GM23338 (cell line): ENCODE results near the gene TLE2. TPM values are rescaled to one million over a fixed set of nuclear protein-coding genes. Genes with fewer than 3 reads are reported as not detected.

Experiments
- ATAC-seq: fragments of 200-7000 bp; cut with Tn5 transposase; 3 replicates; pipeline ENCODE4 v1.9.1; 2020
- DNase-seq: peaks from one replicate; pipeline ENCODE4 v3.0.0-alpha.2; 2015; ENCODE audit warnings: low spot score
- H2AFZ ChIP-seq: fragments of 200-600 bp; sonication (generic); 2 replicates; pipeline ENCODE4 v1.8.0; 2016; ENCODE audit warnings: antibody characterized with exemption, mild to moderate bottlenecking, moderate library complexity
- H3F3A ChIP-seq: fragments of 200-600 bp; sonication (generic); replicated peaks from 2 replicates; pipeline ENCODE4 v1.8.0; 2017; ENCODE audit warnings: antibody characterized with exemption, mixed run types, low read depth
- H3K27ac ChIP-seq: fragments of 200-600 bp; sonication (generic); 2 replicates; pipeline ENCODE4 v1.6.1; 2016; ENCODE audit warnings: low read depth
- H3K27me3 ChIP-seq: fragments of 200-600 bp; sonication (generic); 2 replicates; pipeline ENCODE4 v1.8.0; 2016; ENCODE audit warnings: mild to moderate bottlenecking, mixed run types, moderate library complexity; ENCODE audit not compliant: insufficient read depth
- H3K36me3 ChIP-seq: fragments of 200-600 bp; sonication (generic); 2 replicates; pipeline ENCODE4 v1.8.0; 2016; ENCODE audit warnings: mild to moderate bottlenecking; ENCODE audit not compliant: insufficient read depth
- H3K4me1 ChIP-seq: fragments of 200-600 bp; sonication (generic); 2 replicates; pipeline ENCODE4 v1.8.0; 2016; ENCODE audit warnings: mild to moderate bottlenecking, moderate library complexity; ENCODE audit not compliant: insufficient read depth
- H3K4me2 ChIP-seq: fragments of 200-600 bp; sonication (generic); 2 replicates; pipeline ENCODE4 v1.7.1; 2017; ENCODE audit warnings: mixed run types
- H3K4me3 ChIP-seq: fragments of 200-600 bp; sonication (generic); 2 replicates; pipeline ENCODE4 v1.6.1; 2016; ENCODE audit warnings: mixed run types
- H3K79me2 ChIP-seq: fragments of 200-600 bp; sonication (generic); replicated peaks from 2 replicates; pipeline ENCODE4 v1.8.0; 2017; ENCODE audit warnings: mild to moderate bottlenecking; ENCODE audit not compliant: insufficient read depth
- H3K9me2 ChIP-seq: fragments of 200-600 bp; sonication (generic); 2 replicates; pipeline ENCODE4 v1.8.0; 2017; ENCODE audit not compliant: insufficient read depth
- H4K20me1 ChIP-seq: fragments of 200-600 bp; sonication (generic); replicated peaks from 2 replicates; pipeline ENCODE4 v1.8.0; 2017; ENCODE audit warnings: mild to moderate bottlenecking; ENCODE audit not compliant: insufficient read depth
- H3K27ac Mint-ChIP-seq: 2 replicates; pipeline ENCODE4 v1.8.0; 2020; ENCODE audit warnings: inconsistent platforms, mild to moderate bottlenecking, moderate library complexity, mixed read lengths
- H3K27me3 Mint-ChIP-seq: 3 replicates; pipeline ENCODE4 v1.8.0; 2022; ENCODE audit warnings: low read depth, mild to moderate bottlenecking, moderate library complexity, mixed read lengths, inconsistent platforms; ENCODE audit not compliant: insufficient read depth, poor library complexity
- H3K36me3 Mint-ChIP-seq: 3 replicates; pipeline ENCODE4 v1.8.0; 2021; ENCODE audit warnings: low read depth, mild to moderate bottlenecking, inconsistent platforms, moderate library complexity, mixed read lengths
- H3K4me1 Mint-ChIP-seq: 3 replicates; pipeline ENCODE4 v1.8.0; 2020; ENCODE audit warnings: mild to moderate bottlenecking, inconsistent platforms, mixed read lengths
- H3K4me3 Mint-ChIP-seq: 3 replicates; pipeline ENCODE4 v1.8.0; 2021; ENCODE audit warnings: moderate library complexity, mild to moderate bottlenecking, inconsistent platforms, mixed read lengths
- H3K9me3 Mint-ChIP-seq: 3 replicates; pipeline ENCODE4 v1.8.0; 2020; ENCODE audit warnings: moderate library complexity, mild to moderate bottlenecking, inconsistent platforms, mixed read lengths
- CREB1 ChIP-seq: fragments of 250-450 bp; sonication (Bioruptor Pico); IDR thresholded peaks from 2 replicates; pipeline ENCODE4 v1.5.0; 2020; ENCODE audit warnings: low read depth, mild to moderate bottlenecking, moderate library complexity
- CTCF ChIP-seq, 2 experiments: fragments of 200-600 bp in 1 of 2; sonication (generic) in 1 of 2; conservative IDR thresholded peaks; 2 replicates each; pipeline versions ENCODE4 v1.5.1 to v1.6.1; 2016 to 2017; ENCODE audit warnings: antibody characterized with exemption in 2 of 2, low read depth in 2 of 2, mild to moderate bottlenecking in 2 of 2, moderate library complexity in 1 of 2
- ETS1 ChIP-seq: IDR thresholded peaks from 2 replicates; pipeline ENCODE4 v1.6.1; 2016; ENCODE audit warnings: antibody characterized with exemption
- EZH2phosphoT487 ChIP-seq: fragments of 200-600 bp; sonication (generic); IDR thresholded peaks from one replicate; pipeline ENCODE4 v1.8.1; 2018; ENCODE audit warnings: antibody characterized with exemption; ENCODE audit not compliant: unreplicated experiment
- JUNB ChIP-seq: IDR thresholded peaks from one replicate; pipeline ENCODE4 v1.6.1; 2016; ENCODE audit warnings: antibody characterized with exemption; ENCODE audit not compliant: unreplicated experiment
- POLR2AphosphoS5 ChIP-seq: IDR thresholded peaks from 2 replicates; pipeline ENCODE4 v1.6.1; 2016; ENCODE audit warnings: antibody characterized with exemption, low read depth
- STAT1 ChIP-seq: IDR thresholded peaks from one replicate; pipeline ENCODE4 v1.6.1; 2016; ENCODE audit warnings: antibody characterized with exemption; ENCODE audit not compliant: unreplicated experiment
- ZNF114 ChIP-seq: fragments of 250-450 bp; sonication (Bioruptor Pico); IDR thresholded peaks from 2 replicates; pipeline ENCODE4 v1.5.0; 2020; ENCODE audit warnings: mild to moderate bottlenecking, moderate library complexity
- ZNF331 ChIP-seq: fragments of 250-450 bp; sonication (Bioruptor Pico); IDR thresholded peaks from 2 replicates; pipeline ENCODE4 v1.5.0; 2020; ENCODE audit warnings: low read depth, mild to moderate bottlenecking, moderate library complexity
- ZNF462 ChIP-seq: fragments of 250-450 bp; sonication (Bioruptor Pico); IDR thresholded peaks from 2 replicates; pipeline ENCODE4 v1.5.0; 2020; ENCODE audit warnings: mild to moderate bottlenecking, moderate library complexity
- polyA plus RNA-seq: library from polyadenylated mRNA; unstranded; fragments of >200 nt; fragmentation: Nextera tagmentation; extraction: Ambion mirVana; gene quantifications from 2 replicates; pipeline ENCODE4 v1.2.1, GENCODE V29; 2016
- total RNA-seq: library from RNA; depleted of rRNA; stranded (reverse); fragments of >200 nt; shearing (Covaris generic); gene quantifications from 2 replicates; pipeline ENCODE4 v1.2.3, GENCODE V29; 2014

The TLE2 gene
- total and polyA plus RNA-seq, 2 experiments from 2014 or later, result 5.2 to 22.8 TPM

GRCh38 chr19:3008994-3009393 is 20.1 kb downstream of the TLE2 start:
- H3K79me2 ChIP-seq, result no peaks in the 10 kb centered on the region
- Mint-ChIP-seq H3K36me3 (no peaks in the 10 kb centered on the region; the same call in 2 of the 3 replicates), H3K27me3 (peaks cover 9% of the 10 kb centered on the region), H3K27ac (no peak overlapping the region), H3K4me3 (no peak overlapping the region), H3K9me3 (no peaks in the 10 kb centered on the region), H3K4me1 (peaks cover 4% of the 10 kb centered on the region; the same call in 2 of the 3 replicates)
- H3K4me3 ChIP-seq, result no peak overlapping the region
- H3K27ac ChIP-seq, result no peak overlapping the region
- H3K4me2 ChIP-seq, result no peak overlapping the region
- ATAC-seq (no peak), DNase-seq (no peak)
- H2AFZ ChIP-seq, result no peak overlapping the region
- H3K9me2 ChIP-seq, result no peaks in the 10 kb centered on the region
- TF ChIP-seq POLR2AphosphoS5 (no peak), STAT1 (no peak)
- H3K4me1 ChIP-seq, result no peaks in the 10 kb centered on the region; the same call in 1 of the 2 replicates
- H4K20me1 ChIP-seq, result no peaks in the 10 kb centered on the region
- H3K27me3 ChIP-seq, result no peaks in the 10 kb centered on the region
- H3F3A ChIP-seq, result no peaks in the 10 kb centered on the region
- H3K36me3 ChIP-seq, result no peaks in the 10 kb centered on the region

GRCh38 chr19:3007975-3008374 is 21.1 kb downstream of the TLE2 start:
- H3K79me2 ChIP-seq, result no peaks in the 10 kb centered on the region
- no peak for ATAC-seq
- TF ChIP-seq ZNF114 (CRISPR knock-in tag), result no peak
- no peak for TF ChIP-seq JUNB
- TF ChIP-seq ZNF462 (CRISPR knock-in tag), result no peak
- no peak for TF ChIP-seq STAT1
- TF ChIP-seq CTCF (conservative IDR thresholded peaks at IDR 0.05; ENCODE audit: low read depth in 2 of 2), result no peak
- no peak for TF ChIP-seq ETS1
- no peak for TF ChIP-seq CREB1
- TF ChIP-seq ZNF331 (CRISPR knock-in tag), result no peak
- TF ChIP-seq EZH2phosphoT487, result no peak

More at GRCh38 chr19:3007975-3008374, 21.1 kb downstream of the TLE2 start:
- H4K20me1 ChIP-seq, result no peaks in the 10 kb centered on the region
- no peaks in the 10 kb centered on the region; the same call in 1 of the 2 replicates for H3K4me1 ChIP-seq
- no peaks in the 10 kb centered on the region for H3K27me3 ChIP-seq
- H3K4me2 ChIP-seq, result no peak overlapping the region
- no peak overlapping the region for H3K4me3 ChIP-seq
- no peaks in the 10 kb centered on the region for H3K36me3 ChIP-seq
- Mint-ChIP-seq H3K4me3 (no peak overlapping the region), H3K36me3 (no peaks in the 10 kb centered on the region; the same call in 2 of the 3 replicates), H3K27ac (no peak overlapping the region), H3K27me3 (peaks cover 9% of the 10 kb centered on the region), H3K9me3 (no peaks in the 10 kb centered on the region), H3K4me1 (peaks cover under 1% of the 10 kb centered on the region; the same call in 2 of the 3 replicates)
- no peaks in the 10 kb centered on the region for H3K9me2 ChIP-seq
- DNase-seq, result no peak
- no peaks in the 10 kb centered on the region for H3F3A ChIP-seq
- no peak overlapping the region for H2AFZ ChIP-seq
- no peak overlapping the region for H3K27ac ChIP-seq
